OCI-LY3 (cell line): ENCODE measurements around the gene HYI.

Experiments
- H2AFZ ChIP-seq: fragments of 200-600, 300-600 bp; shearing (Covaris generic); 2 replicates; pipeline ENCODE4 v1.6.0; 2014; ENCODE audit warnings: antibody characterized with exemption, low read depth, low read length
- H3K27ac ChIP-seq: fragments of 200-600, 300-600 bp; sonication (generic); 2 replicates; pipeline ENCODE4 v1.5.1; 2014; ENCODE audit warnings: mild to moderate bottlenecking, low read length, moderate library complexity, mixed read lengths
- H3K27me3 ChIP-seq: fragments of 200-600, 300-600 bp; sonication (generic); 2 replicates; pipeline ENCODE4 v1.6.1; 2014; ENCODE audit warnings: low read depth, low read length, mixed read lengths
- H3K36me3 ChIP-seq: fragments of 200-600, 300-600 bp; sonication (generic); replicated peaks from 2 replicates; pipeline ENCODE3; 2014; ENCODE audit warnings: low read depth, low read length, mixed read lengths
- H3K4me1 ChIP-seq: fragments of 300-600, 200-600 bp; sonication (generic); 2 replicates; pipeline ENCODE4 v1.6.1; 2014; ENCODE audit warnings: low read length, mixed read lengths
- H3K4me2 ChIP-seq: fragments of 200-600, 300-600 bp; sonication (generic); 2 replicates; pipeline ENCODE4 v1.6.1; 2014; ENCODE audit warnings: low read length, mixed read lengths
- H3K4me3 ChIP-seq: fragments of 300-600, 200-600 bp; sonication (generic); 2 replicates; pipeline ENCODE4 v1.5.1; 2014; ENCODE audit warnings: antibody characterized with exemption, mild to moderate bottlenecking, low read length, moderate library complexity
- H3K79me2 ChIP-seq: fragments of 300-600, 200-600 bp; shearing (Covaris generic); 2 replicates; pipeline ENCODE4 v1.6.1; 2014; ENCODE audit warnings: mild to moderate bottlenecking, low read length, mixed read lengths
- H3K9ac ChIP-seq: fragments of 300-600, 200-600 bp; shearing (Covaris generic); 2 replicates; pipeline ENCODE4 v1.6.0; 2014; ENCODE audit warnings: mild to moderate bottlenecking, low read length, moderate library complexity
- H3K9me3 ChIP-seq: fragments of 200-600, 300-600 bp; shearing (Covaris generic); 2 replicates; pipeline ENCODE4 v1.6.1; 2014; ENCODE audit warnings: low read length, mixed read lengths; ENCODE audit not compliant: insufficient read depth
- H4K20me1 ChIP-seq: fragments of 200-600, 300-600 bp; sonication (generic); 2 replicates; pipeline ENCODE4 v1.6.1; 2016; ENCODE audit warnings: low read length, mixed read lengths; ENCODE audit not compliant: insufficient read depth
- EZH2phosphoT487 ChIP-seq: fragments of 200-600 bp; shearing (Covaris generic); IDR thresholded peaks from 2 replicates; pipeline ENCODE4 v1.6.1; 2018; ENCODE audit warnings: antibody characterized with exemption, mixed run types, low read depth
- TF ChIP-seq, protein P1 (sequence below): fragments of 200-600, 300-600 bp; sonication (generic); IDR thresholded peaks from 2 replicates; pipeline ENCODE4 v1.5.1; 2014; ENCODE audit warnings: antibody characterized with exemption, low read length, low read depth

HYI gene

DNA sequence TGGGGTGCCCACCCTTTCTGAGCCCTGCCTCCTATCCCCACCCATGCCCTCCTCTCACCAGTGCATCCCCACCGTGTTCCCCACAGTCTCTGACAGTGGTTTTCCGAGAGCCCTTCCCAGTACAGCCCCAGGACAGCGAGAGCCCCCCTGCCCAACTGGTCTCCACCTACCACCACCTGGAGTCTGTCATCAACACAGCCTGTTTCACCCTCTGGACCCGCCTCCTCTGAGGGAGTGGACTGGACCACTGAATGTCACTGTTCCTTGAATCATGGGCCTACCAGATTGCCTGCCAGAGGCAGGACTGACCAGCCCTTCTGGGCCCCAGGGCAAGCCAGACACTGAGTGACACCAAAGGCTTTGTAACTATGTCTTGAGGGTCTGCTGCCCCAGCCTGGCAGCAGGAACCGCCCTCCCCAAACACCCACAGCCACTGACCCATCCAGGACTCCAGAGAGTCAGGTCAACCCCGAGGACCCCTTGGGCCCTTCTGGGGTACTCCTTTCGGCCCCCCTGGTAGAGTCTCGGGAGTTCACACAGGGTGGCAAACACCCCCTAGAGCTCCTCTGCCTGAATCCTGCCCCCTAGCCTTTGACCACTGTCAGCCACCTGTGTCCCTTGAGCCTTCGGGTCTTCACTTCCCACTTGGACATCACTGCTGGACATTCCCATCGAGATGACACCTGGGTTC lies 3.3 kb downstream of the HYI start:
- Histone ChIP-seq H3K9ac (no peak overlapping the region), H3K4me2 (no peak overlapping the region), H3K4me1 (no peaks in the 10 kb centered on the region), H3K36me3 (no peaks in the 10 kb centered on the region), H3K27me3 (no peaks in the 10 kb centered on the region), H4K20me1 (no peaks in the 10 kb centered on the region), H2AFZ (no peak overlapping the region), H3K9me3 (no peaks in the 10 kb centered on the region), H3K4me3 (no peak overlapping the region), H3K27ac (no peak overlapping the region), H3K79me2 (no peaks in the 10 kb centered on the region)
- TF ChIP-seq, protein P1, sequence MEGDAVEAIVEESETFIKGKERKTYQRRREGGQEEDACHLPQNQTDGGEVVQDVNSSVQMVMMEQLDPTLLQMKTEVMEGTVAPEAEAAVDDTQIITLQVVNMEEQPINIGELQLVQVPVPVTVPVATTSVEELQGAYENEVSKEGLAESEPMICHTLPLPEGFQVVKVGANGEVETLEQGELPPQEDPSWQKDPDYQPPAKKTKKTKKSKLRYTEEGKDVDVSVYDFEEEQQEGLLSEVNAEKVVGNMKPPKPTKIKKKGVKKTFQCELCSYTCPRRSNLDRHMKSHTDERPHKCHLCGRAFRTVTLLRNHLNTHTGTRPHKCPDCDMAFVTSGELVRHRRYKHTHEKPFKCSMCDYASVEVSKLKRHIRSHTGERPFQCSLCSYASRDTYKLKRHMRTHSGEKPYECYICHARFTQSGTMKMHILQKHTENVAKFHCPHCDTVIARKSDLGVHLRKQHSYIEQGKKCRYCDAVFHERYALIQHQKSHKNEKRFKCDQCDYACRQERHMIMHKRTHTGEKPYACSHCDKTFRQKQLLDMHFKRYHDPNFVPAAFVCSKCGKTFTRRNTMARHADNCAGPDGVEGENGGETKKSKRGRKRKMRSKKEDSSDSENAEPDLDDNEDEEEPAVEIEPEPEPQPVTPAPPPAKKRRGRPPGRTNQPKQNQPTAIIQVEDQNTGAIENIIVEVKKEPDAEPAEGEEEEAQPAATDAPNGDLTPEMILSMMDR: no peak
- no peak for TF ChIP-seq EZH2phosphoT487

DNA sequence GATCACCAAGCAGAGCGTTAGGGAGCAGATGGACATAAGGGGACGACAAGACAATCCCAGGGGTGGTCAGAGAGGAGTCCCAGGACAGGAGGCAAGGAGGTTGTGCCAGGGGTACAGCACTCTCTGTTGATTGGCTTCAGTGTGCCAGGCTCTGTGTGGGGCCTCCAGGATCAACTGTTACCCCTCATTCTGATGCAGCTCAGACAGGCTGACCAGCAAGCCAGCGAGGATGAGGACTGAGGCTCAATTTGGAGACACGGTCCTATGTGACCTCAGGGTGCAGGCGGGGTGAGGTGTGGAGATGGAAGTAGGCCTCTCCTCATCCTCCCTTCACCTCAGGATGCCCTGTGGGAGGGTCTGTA lies 4.0 kb downstream of the HYI start:
- H3K4me2 ChIP-seq: no peak overlapping the region
- H3K27ac ChIP-seq: no peak overlapping the region
- H3K36me3 ChIP-seq: no peaks in the 10 kb centered on the region
- H3K27me3 ChIP-seq: no peaks in the 10 kb centered on the region
- H3K4me3 ChIP-seq: no peak overlapping the region
- no peak overlapping the region for H3K9ac ChIP-seq
- H4K20me1 ChIP-seq: no peaks in the 10 kb centered on the region
- no peaks in the 10 kb centered on the region for H3K9me3 ChIP-seq
- no peaks in the 10 kb centered on the region for H3K4me1 ChIP-seq
- TF ChIP-seq, protein P1: no peak
- no peak for TF ChIP-seq EZH2phosphoT487
- H3K79me2 ChIP-seq: no peaks in the 10 kb centered on the region
- no peak overlapping the region for H2AFZ ChIP-seq

GRCh38 chr1:43448955-43449707 lies 4.6 kb downstream of the HYI start:
- H3K79me2 ChIP-seq: no peaks in the 10 kb centered on the region
- H3K4me3 ChIP-seq: no peak overlapping the region
- no peaks in the 10 kb centered on the region for H4K20me1 ChIP-seq
- no peak overlapping the region for H3K9ac ChIP-seq
- no peaks in the 10 kb centered on the region for H3K4me1 ChIP-seq
- H3K27me3 ChIP-seq: no peaks in the 10 kb centered on the region
- H2AFZ ChIP-seq: no peak overlapping the region
- H3K4me2 ChIP-seq: no peak overlapping the region
- TF ChIP-seq, protein P1: no peak
- TF ChIP-seq EZH2phosphoT487: no peak
- H3K36me3 ChIP-seq: no peaks in the 10 kb centered on the region
- H3K9me3 ChIP-seq: no peaks in the 10 kb centered on the region
- H3K27ac ChIP-seq: no peak overlapping the region

DNA sequence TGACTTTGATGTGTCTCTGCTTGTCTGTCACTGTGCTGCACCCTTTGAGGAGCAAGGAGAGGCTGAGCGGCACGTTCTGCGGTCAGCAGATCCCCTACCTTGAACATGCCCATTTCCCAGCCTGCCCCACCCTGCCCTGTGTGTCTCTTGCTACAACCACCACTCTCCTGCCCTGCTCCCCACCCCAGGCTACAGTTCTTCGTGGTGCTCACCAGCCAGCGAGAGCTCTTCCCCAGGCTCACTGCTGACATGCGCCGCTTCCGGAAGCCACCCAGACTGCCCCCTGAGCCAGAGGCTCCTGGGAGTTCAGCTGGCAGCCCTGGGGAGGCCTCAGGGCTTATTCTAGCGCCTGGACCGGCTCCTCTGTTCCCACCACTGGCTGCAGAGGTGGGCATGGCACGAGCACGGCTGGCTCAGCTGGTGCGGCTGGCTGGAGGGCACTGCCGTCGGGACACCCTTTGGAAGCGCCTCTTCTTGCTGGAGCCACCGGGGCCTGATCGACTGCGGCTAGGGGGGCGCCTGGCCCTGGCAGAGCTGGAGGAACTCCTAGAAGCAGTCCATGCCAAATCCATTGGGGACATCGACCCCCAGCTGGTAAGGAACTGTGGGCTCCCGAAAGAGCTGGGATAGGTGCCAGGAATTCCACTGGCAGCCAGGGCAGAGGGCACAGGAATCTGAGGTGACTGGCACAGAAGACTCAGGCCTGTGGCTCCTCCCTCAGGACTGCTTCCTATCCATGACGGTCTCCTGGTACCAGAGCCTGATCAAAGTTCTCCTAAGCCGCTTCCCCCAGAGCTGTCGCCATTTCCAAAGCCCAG lies 5.6 kb downstream of the HYI start:
- TF ChIP-seq EZH2phosphoT487: no peak
- TF ChIP-seq, protein P1: no peak
- no peak overlapping the region for H3K27ac ChIP-seq

More for the DNA sequence above, 5.6 kb downstream of the HYI start:
- H3K36me3 ChIP-seq: no peaks in the 10 kb centered on the region
- no peaks in the 10 kb centered on the region for H3K27me3 ChIP-seq
- H2AFZ ChIP-seq: no peak overlapping the region
- H3K4me1 ChIP-seq: no peaks in the 10 kb centered on the region
- no peaks in the 10 kb centered on the region for H3K79me2 ChIP-seq
- H4K20me1 ChIP-seq: no peaks in the 10 kb centered on the region
- no peak overlapping the region for H3K4me3 ChIP-seq
- H3K4me2 ChIP-seq: no peak overlapping the region
- H3K9ac ChIP-seq: no peak overlapping the region
- H3K9me3 ChIP-seq: no peaks in the 10 kb centered on the region
